IMR-90 (cell line): Measurements from ENCODE around the gene MINDY1.

Source experiments
- CEBPB ChIP-seq: IDR thresholded peaks from 2 replicates; pipeline ENCODE4 v1.6.1; 2012; ENCODE audit warnings: low read depth, low read length, improper control_type of control experiment
- CTCF ChIP-seq: conservative IDR thresholded peaks from 2 replicates; pipeline ENCODE4 v1.5.1; 2012; ENCODE audit warnings: mild to moderate bottlenecking, low read depth, low read length, improper control_type of control experiment
- ELK1 ChIP-seq: fragments of 150-350 bp; IDR thresholded peaks from 2 replicates; pipeline ENCODE4 v1.6.1; 2016; ENCODE audit warnings: low read depth, mild to moderate bottlenecking, low read length, moderate library complexity, borderline replicate concordance
- MAFK ChIP-seq: IDR thresholded peaks from 2 replicates; pipeline ENCODE4 v1.6.1; 2012; ENCODE audit warnings: low read depth, low read length, improper control_type of control experiment
- MAZ ChIP-seq: IDR thresholded peaks from 2 replicates; pipeline ENCODE4 v1.6.1; 2012; ENCODE audit warnings: low read depth, mild to moderate bottlenecking, low read length, improper control_type of control experiment, moderate library complexity, borderline replicate concordance
- MXI1 ChIP-seq: IDR thresholded peaks from 2 replicates; pipeline ENCODE4 v1.6.1; 2012; ENCODE audit warnings: low read depth, mild to moderate bottlenecking, low read length, moderate library complexity, borderline replicate concordance
- POLR2A ChIP-seq: IDR thresholded peaks from 2 replicates; pipeline ENCODE4 v1.6.1; 2012; ENCODE audit warnings: mild to moderate bottlenecking, low read depth, low read length
- RCOR1 ChIP-seq: IDR thresholded peaks from 2 replicates; pipeline ENCODE4 v1.6.1; 2012; ENCODE audit warnings: mild to moderate bottlenecking, low read length, improper control_type of control experiment; ENCODE audit not compliant: insufficient replicate concordance
- SMC3 ChIP-seq: fragments of 150-350 bp; IDR thresholded peaks from 2 replicates; pipeline ENCODE4 v1.6.1; 2016; ENCODE audit warnings: low read depth, mild to moderate bottlenecking, antibody characterized with exemption, low read length, moderate library complexity
- USF2 ChIP-seq: fragments of 150-350 bp; IDR thresholded peaks from 2 replicates; pipeline ENCODE4 v1.6.1; 2017; ENCODE audit warnings: mild to moderate bottlenecking, antibody characterized with exemption, low read length, low read depth

- TF ChIP-seq MAZ (peak; percentile 3; the same call in 1 of the 2 replicates), USF2 (no peak), CTCF (no peak), MXI1 (no peak), SMC3 (no peak), POLR2A (0 out of 2 replicates have a peak, but pooled peaks have one; percentile 8), RCOR1 (no peak), ELK1 (no peak), MAFK (no peak), CEBPB (no peak)
Observed at GRCh38 chr1:151047591-151047924, 40.9 kb upstream of the MINDY1 start, which contains the start of gene C1orf56.
